Measurements from ENCODE around the gene VWA5B2.

VWA5B2 gene

DNA sequence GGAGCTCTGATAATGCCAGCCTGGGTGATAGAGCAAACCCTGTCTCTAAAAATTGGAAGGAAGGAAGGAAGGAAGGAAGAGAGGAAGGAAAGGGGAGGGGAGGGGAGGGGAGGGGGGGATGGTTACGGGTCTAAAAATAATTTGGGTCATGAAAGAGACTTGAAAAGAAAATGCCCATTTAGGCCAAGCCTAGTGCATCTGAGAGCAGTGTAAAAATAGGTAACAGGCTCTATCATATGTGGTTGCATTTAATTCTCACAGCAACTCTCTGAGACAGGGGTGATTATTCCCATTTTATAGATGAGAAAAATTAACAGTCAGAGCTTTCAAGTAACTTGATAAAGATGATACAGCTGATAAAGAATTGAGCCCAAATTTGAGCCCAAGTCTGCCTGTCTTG is 42.9 kb downstream of the VWA5B2 start:
- DNase-seq (ENCODE audit: extremely low read depth in 1 of 2, low read depth in 1 of 2): no peak

DNA sequence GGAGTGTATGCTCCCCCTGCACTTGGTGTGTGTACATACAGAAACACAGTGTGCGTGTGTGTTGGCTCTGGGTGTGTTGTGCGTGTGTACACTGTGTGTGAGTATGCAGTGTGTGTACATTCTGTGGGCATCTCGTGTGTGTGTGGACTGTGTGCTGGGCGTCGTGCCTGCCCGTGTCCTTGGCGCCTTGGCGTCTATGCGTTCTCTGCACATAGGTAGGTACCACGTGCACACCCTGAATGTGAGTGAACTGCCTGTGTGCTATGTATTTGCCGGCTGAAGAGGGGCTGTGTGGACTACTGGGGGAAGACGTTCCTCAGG is 46.0 kb downstream of the VWA5B2 start:
- no peak for DNase-seq (ENCODE audit: extremely low read depth in 1 of 2, low read depth in 1 of 2)

DNA sequence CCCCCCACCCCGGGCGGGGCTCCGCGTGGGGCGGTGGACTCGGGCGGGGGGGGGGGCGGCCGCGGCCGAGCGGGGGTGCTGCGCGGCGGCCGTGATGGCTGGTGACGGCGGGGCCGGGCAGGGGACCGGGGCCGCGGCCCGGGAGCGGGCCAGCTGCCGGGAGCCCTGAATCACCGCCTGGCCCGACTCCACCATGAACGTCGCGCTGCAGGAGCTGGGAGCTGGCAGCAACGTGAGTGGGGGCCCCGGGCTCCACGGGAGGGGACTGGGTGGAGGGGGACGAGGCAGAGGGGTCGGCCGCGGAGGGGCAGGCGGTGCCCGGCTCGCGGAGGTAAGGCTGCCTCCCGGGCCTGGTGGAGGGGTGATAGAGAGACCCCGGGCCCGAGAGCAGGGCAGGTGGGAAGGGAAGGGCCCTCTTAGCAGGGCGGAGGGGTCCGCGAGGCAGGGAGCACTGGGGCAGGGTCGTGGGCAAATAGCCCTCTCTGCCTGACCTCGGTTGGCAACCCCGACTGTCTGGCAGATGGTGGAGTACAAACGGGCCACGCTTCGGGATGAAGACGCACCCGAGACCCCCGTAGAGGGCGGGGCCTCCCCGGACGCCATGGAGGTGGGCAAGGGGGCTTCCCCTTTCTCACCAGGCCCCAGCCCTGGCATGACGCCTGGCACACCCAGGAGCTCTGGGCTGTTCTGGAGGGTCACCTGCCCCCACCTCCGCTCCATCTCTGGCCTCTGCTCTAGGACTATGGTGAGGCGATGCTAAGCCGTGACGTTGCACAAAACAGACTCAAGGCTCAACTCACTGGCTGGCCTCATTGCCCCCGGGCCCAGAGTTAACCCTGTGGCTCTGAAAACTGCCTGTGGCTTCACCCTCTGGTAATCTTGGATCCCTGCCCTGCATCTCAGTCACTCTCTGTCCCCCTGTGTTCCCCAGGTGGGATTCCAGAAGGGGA is 46.9 kb downstream of the VWA5B2 start, which contains the start of gene ECE2:
TSS of gene ECE2 (plus strand) at position 62 of the 950 bp plus-strand sequence. CDS start at position 194, 132 bp downstream.
- no peak for DNase-seq (ENCODE audit: extremely low read depth in 1 of 2, low read depth in 1 of 2)

DNA sequence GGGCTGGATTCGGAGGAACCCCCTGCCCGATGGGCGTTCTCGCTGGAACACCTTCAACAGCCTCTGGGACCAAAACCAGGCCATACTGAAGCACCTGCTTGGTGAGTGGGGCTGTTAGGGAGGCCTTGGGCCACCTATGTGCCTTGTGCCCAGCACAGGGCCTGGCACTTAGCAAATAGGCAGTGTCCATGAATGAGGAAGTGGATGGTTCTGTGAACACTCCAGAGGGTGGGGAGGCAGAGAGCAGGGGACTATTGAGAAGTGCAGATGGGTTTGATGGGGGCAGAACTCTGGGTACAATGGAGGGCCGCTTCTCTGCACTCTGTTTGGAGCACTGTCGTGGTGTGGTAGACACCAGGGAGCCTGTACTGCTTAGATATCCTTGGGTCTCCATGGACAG is 48.0 kb downstream of the VWA5B2 start:
- no peak for DNase-seq (ENCODE audit: extremely low read depth in 1 of 2, low read depth in 1 of 2)

DNA sequence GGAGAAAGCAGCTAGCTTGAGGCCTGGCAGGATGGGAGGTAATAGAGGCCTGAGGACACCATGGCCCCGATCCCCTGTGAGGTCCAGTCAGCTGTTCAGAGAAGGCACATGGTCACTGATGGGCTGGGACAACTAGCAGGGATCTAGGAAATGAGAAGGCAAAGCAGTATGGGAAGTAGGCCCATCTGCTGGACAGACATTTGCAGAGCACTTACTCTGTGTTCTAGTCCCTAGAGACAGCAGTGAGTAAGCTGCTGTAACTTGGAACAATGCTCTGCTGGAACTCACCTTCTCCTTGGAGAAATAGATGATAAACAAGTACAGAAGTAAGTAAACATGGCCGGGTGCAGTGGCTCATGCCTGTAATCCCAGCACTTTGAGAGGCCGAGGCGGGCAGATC is 53.6 kb downstream of the VWA5B2 start:
- DNase-seq (ENCODE audit: extremely low read depth in 1 of 2, low read depth in 1 of 2): no peak

DNA sequence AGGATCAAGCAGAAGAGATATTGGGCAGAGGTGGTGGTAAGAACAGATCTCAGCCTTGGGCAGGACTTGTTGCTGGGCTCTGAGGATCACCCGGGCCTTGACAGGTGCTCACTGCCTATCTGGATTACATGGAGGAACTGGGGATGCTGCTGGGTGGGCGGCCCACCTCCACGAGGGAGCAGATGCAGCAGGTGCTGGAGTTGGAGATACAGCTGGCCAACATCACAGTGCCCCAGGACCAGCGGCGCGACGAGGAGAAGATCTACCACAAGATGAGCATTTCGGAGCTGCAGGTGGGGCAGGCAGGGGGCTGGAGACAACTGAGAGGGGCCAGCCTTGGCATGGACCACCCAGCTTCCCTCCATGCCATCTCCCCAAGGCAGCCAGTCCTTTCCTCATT is 54.3 kb downstream of the VWA5B2 start:
- DNase-seq (ENCODE audit: extremely low read depth in 1 of 2, low read depth in 1 of 2): no peak

DNA sequence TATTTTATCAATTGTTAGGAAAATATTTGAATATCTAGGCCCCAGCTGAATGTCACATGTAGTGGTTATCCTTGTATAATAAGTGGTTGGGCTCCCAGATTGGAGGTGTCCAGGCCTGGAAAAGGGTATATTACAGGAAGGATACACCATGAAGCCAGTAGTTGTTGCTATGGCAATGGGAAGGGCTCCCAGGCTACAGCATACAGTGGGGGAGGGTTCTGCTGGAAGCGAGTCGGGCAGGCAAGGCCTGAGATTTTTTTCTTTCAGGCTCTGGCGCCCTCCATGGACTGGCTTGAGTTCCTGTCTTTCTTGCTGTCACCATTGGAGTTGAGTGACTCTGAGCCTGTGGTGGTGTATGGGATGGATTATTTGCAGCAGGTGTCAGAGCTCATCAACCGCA is 55.3 kb downstream of the VWA5B2 start:
- no peak for DNase-seq (ENCODE audit: extremely low read depth in 1 of 2, low read depth in 1 of 2)

DNA sequence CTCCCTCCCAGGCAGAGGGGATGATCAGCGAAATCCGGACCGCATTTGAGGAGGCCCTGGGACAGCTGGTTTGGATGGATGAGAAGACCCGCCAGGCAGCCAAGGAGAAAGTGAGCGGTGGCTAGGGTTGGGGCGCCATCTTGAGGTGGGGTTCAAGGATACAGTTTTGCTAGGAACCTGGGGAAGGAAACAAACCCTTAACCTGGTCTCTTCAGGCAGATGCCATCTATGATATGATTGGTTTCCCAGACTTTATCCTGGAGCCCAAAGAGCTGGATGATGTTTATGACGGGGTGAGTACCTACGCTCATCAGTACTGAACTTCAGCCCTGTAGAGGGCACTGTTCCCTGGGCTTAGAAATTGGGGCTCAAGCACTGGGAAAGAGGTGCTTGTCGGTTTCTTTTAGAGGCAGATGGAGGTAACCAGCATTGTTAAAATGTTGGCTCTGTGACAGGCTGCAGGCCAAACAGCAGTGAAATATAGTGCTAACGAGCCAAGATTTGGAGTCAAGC is 60.1 kb downstream of the VWA5B2 start:
- DNase-seq (ENCODE audit: extremely low read depth in 1 of 2, low read depth in 1 of 2): peak in 1 of 2 donors; percentile 37

DNA sequence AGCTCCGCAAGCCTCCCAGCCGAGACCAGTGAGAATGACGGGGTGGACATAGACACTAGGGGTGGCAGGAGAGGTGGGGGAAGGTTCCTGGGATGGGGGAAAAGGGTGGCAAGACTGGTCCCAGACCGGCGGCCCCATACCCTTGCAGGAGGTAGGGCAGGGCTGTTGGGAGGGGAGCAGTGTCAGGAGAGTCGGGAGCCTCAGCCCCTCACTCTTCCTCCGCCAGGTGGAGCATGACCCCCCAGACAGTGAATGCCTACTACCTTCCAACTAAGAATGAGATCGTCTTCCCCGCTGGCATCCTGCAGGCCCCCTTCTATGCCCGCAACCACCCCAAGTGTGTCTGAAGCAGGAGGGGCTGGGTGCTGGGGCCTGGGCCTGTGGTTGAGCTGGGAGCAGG is 60.9 kb downstream of the VWA5B2 start:
- no peak for DNase-seq (ENCODE audit: extremely low read depth in 1 of 2, low read depth in 1 of 2)

DNA sequence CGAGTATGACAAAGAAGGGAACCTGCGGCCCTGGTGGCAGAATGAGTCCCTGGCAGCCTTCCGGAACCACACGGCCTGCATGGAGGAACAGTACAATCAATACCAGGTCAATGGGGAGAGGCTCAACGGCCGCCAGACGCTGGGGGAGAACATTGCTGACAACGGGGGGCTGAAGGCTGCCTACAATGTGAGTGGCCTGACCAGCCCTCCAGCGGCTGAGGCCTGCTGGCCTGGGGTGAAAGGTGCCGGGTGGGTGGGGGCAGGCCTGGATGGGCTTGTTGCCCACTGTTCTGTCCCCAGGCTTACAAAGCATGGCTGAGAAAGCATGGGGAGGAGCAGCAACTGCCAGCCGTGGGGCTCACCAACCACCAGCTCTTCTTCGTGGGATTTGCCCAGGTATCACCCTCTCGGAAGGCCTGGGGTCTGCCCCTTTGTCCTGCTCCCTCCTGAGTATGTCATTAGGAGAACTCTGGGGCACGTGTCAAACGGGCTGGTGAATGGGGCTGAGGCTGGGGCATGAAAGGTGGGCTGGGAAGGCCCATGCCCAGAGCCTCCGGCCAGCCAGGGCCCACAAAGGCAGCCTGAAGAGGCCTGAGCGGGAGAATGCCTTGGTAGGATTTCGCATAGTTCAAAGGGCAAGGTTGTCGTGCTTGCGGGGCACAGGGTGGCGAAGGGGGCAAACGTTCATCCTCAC is 61.8 kb downstream of the VWA5B2 start:
- DNase-seq (ENCODE audit: extremely low read depth in 1 of 2, low read depth in 1 of 2): no peak

All from stimulated activated CD8-positive, alpha-beta memory T cell treated with anti-CD3 and anti-CD28 coated beads, Interleukin-7, amount 100 ng/mL, for 48 hours (primary cell).